Peyer's patch (tissue), 4 donors: ENCODE results near the gene BRD1. TPM values are rescaled to one million over a fixed set of nuclear protein-coding genes. Genes with fewer than 3 reads are reported as not detected.

ENCODE experiments used
- DNase-seq, 3 donors: peaks; one replicate each; pipeline ENCODE4 v3.0.0-alpha.2; 2017 to 2019
- H3K27ac ChIP-seq, 4 donors: fragments of 200-600 bp; sonication (generic); one replicate each; pipeline ENCODE4 v1.5.1; 2016 to 2019
- H3K27me3 ChIP-seq, 2 donors: fragments of 200-600 bp; sonication (generic); one replicate each; pipeline ENCODE4 v1.5.1; 2019
- H3K36me3 ChIP-seq, 3 donors: fragments of 200-600 bp; sonication (generic); one replicate each; pipeline ENCODE4 v1.5.1; 2016 to 2019
- H3K4me1 ChIP-seq, 4 donors: fragments of 200-600 bp; sonication (generic); one replicate each; pipeline ENCODE4 v1.5.1; 2016 to 2019
- H3K4me3 ChIP-seq, 4 donors: fragments of 200-600 bp; sonication (generic); 1 replicate in 3 of 4; 2 replicates in 1 of 4; pipeline ENCODE4 v1.5.1; 2016 to 2019; ENCODE audit warnings: mild to moderate bottlenecking in 1 of 4
- H3K9me3 ChIP-seq, 4 donors: fragments of 200-600 bp; sonication (generic); one replicate each; pipeline ENCODE4 v1.5.1; 2016 to 2019; ENCODE audit warnings: mild to moderate bottlenecking in 1 of 4
- POLR2A ChIP-seq, 2 donors: fragments of 450-650 bp; IDR thresholded peaks; one replicate each; pipeline ENCODE4 v1.5.1; 2017; ENCODE audit warnings: antibody characterized with exemption in 2 of 2, mild to moderate bottlenecking in 2 of 2, moderate library complexity in 2 of 2
- total RNA-seq, 4 donors: library from RNA; depleted of rRNA; stranded (reverse); fragments of >200 nt; gene quantifications; one replicate each; pipeline ENCODE4 v1.1.0, GENCODE V29; 2016
- TF ChIP-seq, protein P1 (sequence below), 6 experiments: fragments of 450-650 bp in 4 of 6; fragments of 200-600 bp in 2 of 6; sonication (generic) in 1 of 6; IDR thresholded peaks; one replicate each; pipeline ENCODE4 v1.5.1; 2017 to 2019; ENCODE audit warnings: antibody characterized with exemption in 6 of 6, mild to moderate bottlenecking in 3 of 6, moderate library complexity in 1 of 6

The BRD1 gene
- total RNA-seq, 4 donors from 2014 or later, result 54.1 to 126 (median 78.5) TPM

DNA sequence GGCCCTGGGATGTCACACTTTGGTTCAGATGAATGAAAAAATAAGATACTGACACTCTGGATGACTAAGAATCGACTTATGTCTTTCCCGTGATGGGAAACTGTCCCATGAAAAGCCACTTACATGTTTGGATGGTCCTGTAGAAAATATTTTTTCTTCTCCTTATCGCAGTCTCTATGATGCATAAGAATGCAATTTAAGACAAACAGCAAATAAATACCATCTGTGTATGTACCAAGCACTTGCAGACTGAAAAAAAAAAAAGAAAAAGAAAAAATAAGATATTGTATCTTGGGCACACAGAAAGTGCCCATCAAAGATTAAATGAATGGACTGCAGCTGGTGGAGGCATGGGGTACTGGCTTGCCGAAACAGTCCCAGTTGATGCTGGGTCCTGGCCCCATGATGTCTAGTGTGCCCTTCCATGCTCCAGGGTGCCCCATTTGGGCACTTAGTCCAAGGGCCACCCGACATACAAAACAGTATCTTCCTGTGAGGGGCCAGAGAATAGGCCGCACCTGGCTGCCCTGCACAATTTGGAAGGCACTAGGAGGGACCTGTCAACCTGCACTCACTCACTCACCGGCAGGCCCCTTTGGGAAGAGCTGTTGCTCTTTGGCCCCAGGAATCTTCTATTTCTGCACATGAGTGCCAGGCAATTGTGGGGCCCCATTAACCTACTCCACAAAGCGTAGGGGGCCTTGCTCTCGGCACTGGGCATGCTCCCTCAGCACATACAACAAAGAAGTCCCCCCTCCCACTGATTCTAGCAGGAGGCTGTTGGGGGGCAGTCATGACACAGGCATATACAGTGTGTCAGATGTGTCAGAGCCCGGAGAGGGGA, 23.5 kb upstream of the BRD1 start:
- H3K27me3 ChIP-seq, result peaks cover 0 to 27% of the 10 kb centered on the region in 2 donors
- peaks cover 6 to 39% (median 25%) of the 10 kb centered on the region in 4 donors for H3K4me1 ChIP-seq
- DNase-seq, result peak in 1 of 3 donors; percentile 45
- H3K27ac ChIP-seq, result no peak overlapping the region
- no peaks in the 10 kb centered on the region for H3K9me3 ChIP-seq
- H3K4me3 ChIP-seq, result no peak overlapping the region
- H3K36me3 ChIP-seq, result no peaks in the 10 kb centered on the region
- TF ChIP-seq, protein P1, sequence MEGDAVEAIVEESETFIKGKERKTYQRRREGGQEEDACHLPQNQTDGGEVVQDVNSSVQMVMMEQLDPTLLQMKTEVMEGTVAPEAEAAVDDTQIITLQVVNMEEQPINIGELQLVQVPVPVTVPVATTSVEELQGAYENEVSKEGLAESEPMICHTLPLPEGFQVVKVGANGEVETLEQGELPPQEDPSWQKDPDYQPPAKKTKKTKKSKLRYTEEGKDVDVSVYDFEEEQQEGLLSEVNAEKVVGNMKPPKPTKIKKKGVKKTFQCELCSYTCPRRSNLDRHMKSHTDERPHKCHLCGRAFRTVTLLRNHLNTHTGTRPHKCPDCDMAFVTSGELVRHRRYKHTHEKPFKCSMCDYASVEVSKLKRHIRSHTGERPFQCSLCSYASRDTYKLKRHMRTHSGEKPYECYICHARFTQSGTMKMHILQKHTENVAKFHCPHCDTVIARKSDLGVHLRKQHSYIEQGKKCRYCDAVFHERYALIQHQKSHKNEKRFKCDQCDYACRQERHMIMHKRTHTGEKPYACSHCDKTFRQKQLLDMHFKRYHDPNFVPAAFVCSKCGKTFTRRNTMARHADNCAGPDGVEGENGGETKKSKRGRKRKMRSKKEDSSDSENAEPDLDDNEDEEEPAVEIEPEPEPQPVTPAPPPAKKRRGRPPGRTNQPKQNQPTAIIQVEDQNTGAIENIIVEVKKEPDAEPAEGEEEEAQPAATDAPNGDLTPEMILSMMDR (IDR thresholded peaks at IDR 0.05), result no peak
- no peak for TF ChIP-seq POLR2A (IDR thresholded peaks at IDR 0.05)

DNA sequence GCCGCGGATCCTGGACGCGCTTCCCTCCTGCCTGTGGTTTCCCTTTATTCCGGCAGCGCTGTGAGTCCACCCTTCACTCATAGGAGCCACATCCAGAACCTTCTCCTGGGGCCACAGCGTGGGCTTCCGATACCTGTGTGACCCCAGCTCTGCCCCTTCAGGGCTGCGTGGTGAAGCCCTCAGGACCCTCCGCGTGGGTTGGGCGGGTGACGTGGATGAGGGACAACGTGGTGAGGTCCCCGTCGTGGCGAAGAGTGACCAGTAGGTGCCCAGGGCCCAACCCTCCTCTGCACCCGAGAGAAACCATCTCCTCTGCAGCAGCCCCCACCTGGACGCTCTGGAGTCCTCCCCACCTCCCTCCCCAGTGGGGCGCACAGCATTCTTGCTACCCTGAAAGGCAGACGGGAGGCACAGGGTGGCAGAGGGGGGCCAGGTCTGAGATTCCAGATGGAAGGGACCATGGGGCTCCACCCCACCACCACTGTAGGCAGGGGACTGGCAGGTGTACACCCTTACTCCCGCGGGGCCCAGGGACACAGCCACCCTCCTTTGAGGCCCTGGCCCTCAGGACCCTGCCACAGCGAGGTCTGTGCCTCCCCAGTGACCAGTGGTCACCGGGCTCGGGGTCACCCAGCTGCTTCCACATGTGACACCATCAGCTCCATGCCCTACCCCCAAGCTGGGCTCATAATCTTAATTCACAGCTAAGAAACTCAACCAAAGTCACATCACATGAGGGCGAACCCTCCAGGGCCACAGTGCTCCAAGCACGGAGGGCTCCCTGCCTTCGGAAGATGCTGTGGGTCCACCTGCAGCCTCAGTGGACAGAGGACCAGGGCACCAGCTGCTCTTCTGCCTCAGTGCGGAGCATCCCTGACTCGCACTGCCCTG, 22.6 kb upstream of the BRD1 start:
- H3K4me1 ChIP-seq, result peaks cover 3 to 31% (median 23%) of the 10 kb centered on the region in 4 donors
- no peak overlapping the region for H3K27ac ChIP-seq
- DNase-seq, result no peak
- H3K36me3 ChIP-seq, result no peaks in the 10 kb centered on the region
- no peak for TF ChIP-seq POLR2A (IDR thresholded peaks at IDR 0.05)
- TF ChIP-seq, protein P1 (IDR thresholded peaks at IDR 0.05), result no peak
- peaks cover 0 to 27% of the 10 kb centered on the region in 2 donors for H3K27me3 ChIP-seq
- peak overlapping the region in 2 of 4 donors; percentile 61 to 63 for H3K4me3 ChIP-seq
- H3K9me3 ChIP-seq, result no peaks in the 10 kb centered on the region

DNA sequence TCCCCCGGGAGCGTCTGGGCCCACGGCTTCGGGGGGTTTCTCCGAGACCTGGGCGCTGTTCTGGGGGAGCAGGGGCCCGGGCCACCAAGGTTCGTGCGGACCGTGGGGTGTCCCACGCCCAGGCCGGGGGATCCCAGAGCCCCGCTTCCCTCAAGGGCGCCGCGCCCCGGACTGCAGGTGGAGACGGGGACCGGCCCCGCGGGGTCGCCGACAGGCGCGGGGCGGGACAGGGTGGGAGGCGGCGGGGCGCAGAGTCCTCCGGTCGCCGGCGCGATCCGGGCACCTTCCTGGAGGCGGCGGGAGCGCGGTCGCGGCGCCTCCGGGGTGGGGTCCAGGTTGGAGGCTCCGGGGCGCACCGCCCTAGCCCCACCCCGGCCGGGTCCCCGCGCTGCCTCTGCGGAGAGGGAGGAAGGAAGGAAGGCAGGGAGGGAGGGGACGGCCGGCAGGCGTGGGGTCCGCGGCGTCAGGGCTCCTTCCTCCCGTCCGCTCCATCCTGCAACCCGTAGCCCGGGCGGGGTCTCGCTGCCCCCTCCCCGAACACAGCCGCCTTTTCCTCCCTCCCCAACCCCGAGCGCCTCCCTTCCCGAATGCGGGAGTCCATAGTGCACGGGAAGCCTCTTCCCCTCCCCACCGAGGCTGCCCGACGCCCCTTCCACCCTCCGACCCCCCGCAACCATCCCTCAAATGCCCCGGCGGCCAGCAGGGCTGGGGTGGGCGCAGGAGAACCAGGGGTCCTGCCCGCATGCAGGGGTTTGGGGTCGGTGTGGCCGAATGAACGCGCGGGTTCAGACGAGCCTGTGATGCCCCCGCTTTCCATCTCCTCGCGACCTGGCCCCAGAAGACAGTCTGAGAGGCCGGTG, 21.7 kb upstream of the BRD1 start:
- DNase-seq, result peak in 1 of 3 donors; percentile 49
- peaks cover 0 to 27% of the 10 kb centered on the region in 2 donors for H3K27me3 ChIP-seq
- no peak for TF ChIP-seq POLR2A (IDR thresholded peaks at IDR 0.05)
- TF ChIP-seq, protein P1 (IDR thresholded peaks at IDR 0.05), result no peak
- no peaks in the 10 kb centered on the region for H3K9me3 ChIP-seq
- H3K4me1 ChIP-seq, result peaks cover 0 to 23% (median 21%) of the 10 kb centered on the region in 4 donors
- H3K36me3 ChIP-seq, result no peaks in the 10 kb centered on the region
- no peak overlapping the region for H3K27ac ChIP-seq
- H3K4me3 ChIP-seq, result peak overlapping the region; percentile 16 to 63 (median 55)

DNA sequence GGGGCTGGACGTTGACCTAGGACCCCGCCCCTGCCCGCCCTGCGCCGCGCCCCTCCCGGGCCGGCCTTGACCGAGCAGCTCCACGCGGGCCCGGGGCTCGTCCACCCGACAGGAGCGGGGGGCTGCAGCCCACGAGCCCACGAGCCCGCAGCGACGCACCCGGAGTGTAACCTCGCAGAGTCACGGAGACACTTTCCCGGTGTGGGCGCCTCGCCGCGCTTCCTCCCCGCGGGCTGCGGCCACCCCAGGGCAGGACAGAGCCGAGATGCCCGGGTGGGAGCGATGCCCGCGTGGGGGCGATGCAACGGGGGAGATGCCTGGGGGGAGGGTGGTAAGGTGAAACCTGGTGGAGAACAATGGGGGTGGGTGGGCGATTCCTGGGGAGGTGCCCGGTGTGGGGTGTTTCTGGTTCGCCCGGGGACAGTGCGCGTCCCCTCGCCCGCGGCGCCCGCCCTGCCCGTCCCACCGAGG, 21.1 kb upstream of the BRD1 start:
- H3K27me3 ChIP-seq, result peaks cover 0 to 27% of the 10 kb centered on the region in 2 donors
- H3K4me3 ChIP-seq, result peak overlapping the region; percentile 16 to 63 (median 55)
- TF ChIP-seq POLR2A (IDR thresholded peaks at IDR 0.05), result no peak
- TF ChIP-seq, protein P1 (IDR thresholded peaks at IDR 0.05), result no peak
- peaks cover 0 to 23% (median 20%) of the 10 kb centered on the region in 4 donors for H3K4me1 ChIP-seq
- H3K9me3 ChIP-seq, result no peaks in the 10 kb centered on the region
- H3K36me3 ChIP-seq, result no peaks in the 10 kb centered on the region
- no peak overlapping the region for H3K27ac ChIP-seq
- no peak for DNase-seq
